ENCODE results near the gene C14orf119. TPM values are rescaled to one million over a fixed set of nuclear protein-coding genes. Genes with fewer than 3 reads are reported as not detected.

Gene C14orf119
- total RNA-seq, 1 experiment from 2014 or later = 65.1 TPM

DNA sequence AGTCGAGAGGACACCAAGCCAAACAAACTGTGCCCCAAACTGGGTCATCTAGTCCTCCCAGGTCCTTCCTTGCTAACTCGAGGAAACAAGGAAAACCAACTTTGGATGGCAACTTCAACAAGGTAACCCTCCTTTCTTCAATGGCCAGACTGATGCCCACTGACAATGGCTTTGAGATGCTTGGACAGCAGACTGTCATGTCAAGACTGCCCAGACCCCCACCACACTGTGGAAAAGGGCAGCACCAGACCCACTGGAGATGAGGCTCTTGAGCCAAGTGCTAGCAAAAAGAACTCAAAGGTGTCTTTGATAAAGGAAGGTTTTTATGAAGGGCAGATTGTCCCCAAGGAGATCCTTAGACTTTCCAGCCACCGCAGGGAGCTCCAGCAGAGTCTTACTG, 28.9 kb upstream of the C14orf119 start:
- no peak overlapping the region for H3K27ac ChIP-seq (ENCODE audit: insufficient read length, low read depth, low read length)
- no peak overlapping the region for H3K4me3 Mint-ChIP-seq
- peaks cover 5% of the 10 kb centered on the region; the same call in 1 of the 2 replicates for H3K79me2 ChIP-seq (ENCODE audit: insufficient read depth, low read length)

More for the DNA sequence above, 28.9 kb upstream of the C14orf119 start:
- Histone ChIP-seq H4K20me1 (ENCODE audit: control insufficient read depth, insufficient read depth, insufficient read length) (peaks cover 3% of the 10 kb centered on the region), H2BK120ac (ENCODE audit: low read depth, low read length, poor library complexity, severe bottlenecking) (no peak overlapping the region), H3K14ac (ENCODE audit: insufficient read depth, low read length) (no peak overlapping the region), H3K4me1 (ENCODE audit: insufficient read depth, low read length) (0 out of 2 replicates have a peak, but pooled peaks cover 3% of the 10 kb centered on the region), H3K9me3 (ENCODE audit: control insufficient read depth, low read depth, low read length) (no peaks in the 10 kb centered on the region), H3K9ac (ENCODE audit: extremely low read depth, insufficient read length, low read length) (no peak overlapping the region), H2AFZ (ENCODE audit: low read length) (no peak overlapping the region), H4K8ac (replicated peaks; ENCODE audit: insufficient read length, low read depth, low read length) (no peak overlapping the region), H3K23ac (ENCODE audit: insufficient read length, low read depth, low read length) (no peak overlapping the region), H3K4ac (ENCODE audit: low read depth, low read length) (no peak overlapping the region), H2AK5ac (ENCODE audit: insufficient read length, low read length) (no peak overlapping the region), H3K56ac (ENCODE audit: insufficient read length, low read depth, low read length) (no peak overlapping the region), H2BK5ac (ENCODE audit: insufficient read length, low read length) (no peak overlapping the region), H2BK12ac (ENCODE audit: insufficient read length, low read depth, low read length) (no peak overlapping the region), H3K23me2 (ENCODE audit: insufficient read length, low read depth, low read length, poor library complexity, severe bottlenecking) (peaks cover 12% of the 10 kb centered on the region), H3K18ac (ENCODE audit: insufficient read length, low read depth, low read length) (no peak overlapping the region), H3K79me1 (ENCODE audit: insufficient read depth, low read depth, low read length, poor library complexity, severe bottlenecking) (peaks cover 17% of the 10 kb centered on the region), H3K27me3 (ENCODE audit: insufficient read depth, low read length) (no peaks in the 10 kb centered on the region), H3K4me2 (ENCODE audit: insufficient read depth, insufficient read length, low read length) (no peak overlapping the region), H2BK20ac (ENCODE audit: low read depth, low read length, poor library complexity, severe bottlenecking) (no peak overlapping the region), H3T11ph (ENCODE audit: low read length) (no peak overlapping the region), H2BK15ac (ENCODE audit: low read depth, low read length) (no peak overlapping the region), H4K91ac (ENCODE audit: insufficient read length, low read depth, low read length) (no peak overlapping the region), H4K5ac (ENCODE audit: insufficient read length, low read depth, low read length) (no peak overlapping the region)
- no peaks in the 10 kb centered on the region for H3K9me3 Mint-ChIP-seq
- H3K27ac Mint-ChIP-seq = peak overlapping the region in 1 of 3 experiments; percentile 85; a peak in 3 of 7 replicates
- peaks cover 21 to 35% of the 10 kb centered on the region in 2 experiments for H3K4me1 Mint-ChIP-seq
- TF ChIP-seq, protein P1, sequence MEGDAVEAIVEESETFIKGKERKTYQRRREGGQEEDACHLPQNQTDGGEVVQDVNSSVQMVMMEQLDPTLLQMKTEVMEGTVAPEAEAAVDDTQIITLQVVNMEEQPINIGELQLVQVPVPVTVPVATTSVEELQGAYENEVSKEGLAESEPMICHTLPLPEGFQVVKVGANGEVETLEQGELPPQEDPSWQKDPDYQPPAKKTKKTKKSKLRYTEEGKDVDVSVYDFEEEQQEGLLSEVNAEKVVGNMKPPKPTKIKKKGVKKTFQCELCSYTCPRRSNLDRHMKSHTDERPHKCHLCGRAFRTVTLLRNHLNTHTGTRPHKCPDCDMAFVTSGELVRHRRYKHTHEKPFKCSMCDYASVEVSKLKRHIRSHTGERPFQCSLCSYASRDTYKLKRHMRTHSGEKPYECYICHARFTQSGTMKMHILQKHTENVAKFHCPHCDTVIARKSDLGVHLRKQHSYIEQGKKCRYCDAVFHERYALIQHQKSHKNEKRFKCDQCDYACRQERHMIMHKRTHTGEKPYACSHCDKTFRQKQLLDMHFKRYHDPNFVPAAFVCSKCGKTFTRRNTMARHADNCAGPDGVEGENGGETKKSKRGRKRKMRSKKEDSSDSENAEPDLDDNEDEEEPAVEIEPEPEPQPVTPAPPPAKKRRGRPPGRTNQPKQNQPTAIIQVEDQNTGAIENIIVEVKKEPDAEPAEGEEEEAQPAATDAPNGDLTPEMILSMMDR (conservative IDR thresholded peaks at IDR 0.05) = no peak
- peaks cover 63 to 91% (median 84%) of the 10 kb centered on the region in 3 experiments for H3K36me3 Mint-ChIP-seq (ENCODE audit: insufficient read depth in 1 of 3, low read depth in 3 of 3)
- no peak for DNase-seq
- no CpG with 5 or more reads among the region's 3 CpGs for WGBS (ENCODE audit: extremely low coverage, insufficient read length, low lambda C conversion rate)
- no peaks in the 10 kb centered on the region; the same call in 1 of the 2 replicates for H3K27me3 Mint-ChIP-seq (ENCODE audit: low read depth)

All from H9 (cell line).